OCI-LY1 (cell line): ENCODE data around the gene TNNC1.

Experiments
- H2AFZ ChIP-seq: fragments of 200-600 bp; sonication (generic), shearing (Covaris generic); 2 replicates; pipeline ENCODE4 v1.6.0; 2014; ENCODE audit warnings: antibody characterized with exemption, mild to moderate bottlenecking, low read length
- H3F3A ChIP-seq: fragments of 200-600 bp; sonication (generic), shearing (Covaris generic); 2 replicates; pipeline ENCODE4 v1.6.0; 2014; ENCODE audit warnings: mild to moderate bottlenecking, antibody characterized with exemption, low read length, moderate library complexity; ENCODE audit not compliant: insufficient read depth
- H3K27ac ChIP-seq: fragments of 200-600 bp; sonication (generic); 2 replicates; pipeline ENCODE4 v1.5.1; 2014; ENCODE audit warnings: low read length, mixed run types, mild to moderate bottlenecking, low read depth; ENCODE audit not compliant: poor library complexity, severe bottlenecking
- H3K27me3 ChIP-seq: fragments of 200-600 bp; sonication (generic); 2 replicates; pipeline ENCODE4 v1.6.0; 2014; ENCODE audit warnings: antibody characterized with exemption, mild to moderate bottlenecking, low read length, moderate library complexity; ENCODE audit not compliant: insufficient read depth
- H3K36me3 ChIP-seq: fragments of 200-600 bp; sonication (generic); 2 replicates; pipeline ENCODE4 v1.6.1; 2014; ENCODE audit warnings: mild to moderate bottlenecking, antibody characterized with exemption, low read length, moderate library complexity, mixed read lengths; ENCODE audit not compliant: insufficient read depth
- H3K4me1 ChIP-seq: fragments of 200-600 bp; sonication (generic); 2 replicates; pipeline ENCODE4 v1.5.1; 2014; ENCODE audit warnings: mild to moderate bottlenecking, low read length, moderate library complexity; ENCODE audit not compliant: insufficient read depth, severe bottlenecking
- H3K4me2 ChIP-seq: fragments of 200-600 bp; sonication (generic), shearing (Covaris generic); 2 replicates; pipeline ENCODE4 v1.6.1; 2014; ENCODE audit warnings: low read length
- H3K4me3 ChIP-seq: fragments of 200-600 bp; sonication (generic); 2 replicates; pipeline ENCODE4 v1.5.1; 2014; ENCODE audit warnings: low read length, low read depth, mild to moderate bottlenecking, mixed read lengths; ENCODE audit not compliant: poor library complexity, severe bottlenecking
- H3K79me2 ChIP-seq: fragments of 200-600 bp; shearing (Covaris generic); 2 replicates; pipeline ENCODE4 v1.6.1; 2016; ENCODE audit warnings: mixed run types, low read length, mixed read lengths; ENCODE audit not compliant: insufficient read depth
- H3K9ac ChIP-seq: fragments of 200-600 bp; sonication (generic), shearing (Covaris generic); 2 replicates; pipeline ENCODE4 v1.6.1; 2014; ENCODE audit warnings: mild to moderate bottlenecking, low read length, mixed read lengths
- H3K9me2 ChIP-seq: fragments of 200-600 bp; sonication (generic), shearing (Covaris generic); 2 replicates; pipeline ENCODE4 v1.6.1; 2014; ENCODE audit warnings: low read depth, mild to moderate bottlenecking, low read length, mixed read lengths
- H3K9me3 ChIP-seq: fragments of 200-600 bp; shearing (Covaris generic); 2 replicates; pipeline ENCODE4 v1.6.1; 2014; ENCODE audit warnings: low read length, mixed read lengths
- H4K20me1 ChIP-seq: fragments of 200-600 bp; sonication (generic), shearing (Covaris generic); 2 replicates; pipeline ENCODE4 v1.6.0; 2016; ENCODE audit warnings: mild to moderate bottlenecking, low read length; ENCODE audit not compliant: insufficient read depth
- CTCF ChIP-seq: fragments of 200-600 bp; sonication (generic), shearing (Covaris generic); IDR thresholded peaks from 2 replicates; pipeline ENCODE4 v1.5.1; 2017; ENCODE audit warnings: mild to moderate bottlenecking, antibody characterized with exemption, low read length, moderate library complexity, mixed read lengths
- EZH2 ChIP-seq: fragments of 200-600 bp; sonication (generic), shearing (Covaris generic); IDR thresholded peaks from 2 replicates; pipeline ENCODE4 v1.8.0; 2017; ENCODE audit warnings: borderline replicate concordance, mixed run types, mild to moderate bottlenecking, antibody characterized with exemption, low read length, moderate library complexity, mixed read lengths

TNNC1 gene

GRCh38 chr3:52443791-52444687 is 9.8 kb downstream of the TNNC1 start:
- Histone ChIP-seq H3K9me3 (no peaks in the 10 kb centered on the region), H3K9me2 (no peaks in the 10 kb centered on the region), H3K4me2 (peak overlapping the region; percentile 26; the same call in 1 of the 2 replicates), H3K4me3 (peak overlapping the region; percentile 22), H3K9ac (no peak overlapping the region), H2AFZ (no peak overlapping the region), H3K36me3 (no peaks in the 10 kb centered on the region), H3K27ac (no peak overlapping the region), H3K27me3 (peaks cover 10% of the 10 kb centered on the region; the same call in 1 of the 2 replicates), H3F3A (no peaks in the 10 kb centered on the region), H3K4me1 (peaks cover 11% of the 10 kb centered on the region), H3K79me2 (no peaks in the 10 kb centered on the region), H4K20me1 (no peaks in the 10 kb centered on the region)
- TF ChIP-seq EZH2: no peak
- no peak for TF ChIP-seq CTCF

DNA sequence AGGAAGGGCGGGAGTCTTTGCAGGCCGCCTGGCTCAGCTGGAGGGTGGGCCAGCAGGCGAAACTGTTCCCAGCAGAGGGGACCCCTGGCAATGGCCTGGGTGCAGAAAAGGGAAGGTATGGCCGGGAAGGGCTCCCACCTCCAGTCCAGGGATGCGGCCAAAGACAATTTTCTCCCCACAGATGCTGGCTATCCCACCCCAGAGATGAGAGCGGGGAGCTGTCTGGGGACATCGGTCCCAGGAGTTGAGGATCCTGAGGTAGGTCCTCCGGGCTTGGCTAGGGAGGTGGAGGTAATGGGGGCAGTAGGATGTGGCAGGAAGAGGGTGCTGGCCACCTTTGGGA is 10.6 kb downstream of the TNNC1 start:
- Histone ChIP-seq H3K27me3 (peaks cover 10% of the 10 kb centered on the region; the same call in 1 of the 2 replicates), H4K20me1 (no peaks in the 10 kb centered on the region)

GRCh38 chr3:52442409-52443267 is 11.2 kb downstream of the TNNC1 start:
- no peaks in the 10 kb centered on the region for H3K36me3 ChIP-seq
- no peaks in the 10 kb centered on the region for H3K79me2 ChIP-seq
- H2AFZ ChIP-seq: no peak overlapping the region
- no peak for TF ChIP-seq EZH2
- no peak for TF ChIP-seq CTCF
- no peak overlapping the region for H3K4me2 ChIP-seq
- H4K20me1 ChIP-seq: no peaks in the 10 kb centered on the region
- no peaks in the 10 kb centered on the region for H3K9me2 ChIP-seq
- no peak overlapping the region for H3K27ac ChIP-seq
- H3F3A ChIP-seq: no peaks in the 10 kb centered on the region
- H3K9ac ChIP-seq: no peak overlapping the region
- H3K9me3 ChIP-seq: no peaks in the 10 kb centered on the region
- peaks cover 10% of the 10 kb centered on the region; the same call in 1 of the 2 replicates for H3K27me3 ChIP-seq
- H3K4me1 ChIP-seq: peaks cover 11% of the 10 kb centered on the region
- H3K4me3 ChIP-seq: no peak overlapping the region

More for the DNA sequence above, 10.6 kb downstream of the TNNC1 start:
- H2AFZ ChIP-seq: no peak overlapping the region
- H3F3A ChIP-seq: no peaks in the 10 kb centered on the region
- no peaks in the 10 kb centered on the region for H3K9me2 ChIP-seq
- H3K36me3 ChIP-seq: no peaks in the 10 kb centered on the region
- no peak overlapping the region for H3K4me2 ChIP-seq
- H3K9me3 ChIP-seq: no peaks in the 10 kb centered on the region
- no peak for TF ChIP-seq CTCF
- no peak overlapping the region for H3K9ac ChIP-seq
- peaks cover 11% of the 10 kb centered on the region for H3K4me1 ChIP-seq
- H3K79me2 ChIP-seq: no peaks in the 10 kb centered on the region
- H3K4me3 ChIP-seq: no peak overlapping the region
- no peak overlapping the region for H3K27ac ChIP-seq
